ENCODE results near the gene GFY. TPM values are rescaled to one million over a fixed set of nuclear protein-coding genes. Genes with fewer than 3 reads are reported as not detected.

GFY gene
- total RNA-seq, 2 donors from 2014 or later: 0.18 TPM; not detected in 1

- Mint-ChIP-seq H3K9me3 (peaks cover 19% of the 10 kb centered on the region), H3K36me3 (ENCODE audit: low read depth) (no peaks in the 10 kb centered on the region), H3K4me1 (no peaks in the 10 kb centered on the region), H3K27me3 (ENCODE audit: insufficient read depth) (peaks cover 13% of the 10 kb centered on the region), H3K4me3 (no peak overlapping the region), H3K27ac (no peak overlapping the region)
- DNase-seq: no peak
- H3K4me3 ChIP-seq (ENCODE audit: low read length): no peak overlapping the region
- H3K27me3 ChIP-seq (ENCODE audit: control insufficient read depth, insufficient read depth, low read length, poor library complexity, severe bottlenecking): no peaks in the 10 kb centered on the region
- 72 to 97% methylated on average over 3 of the region's 5 CpGs for WGBS, 2 experiments (ENCODE audit: insufficient coverage in 1 of 2, insufficient read length in 1 of 2)
- no peaks in the 10 kb centered on the region for H3K4me1 ChIP-seq (ENCODE audit: control insufficient read depth, insufficient read depth, low read length)
- no peaks in the 10 kb centered on the region for H3K36me3 ChIP-seq (ENCODE audit: control insufficient read depth, insufficient read depth, low read length)
- peaks cover 10% of the 10 kb centered on the region for H3K9me3 ChIP-seq (ENCODE audit: control insufficient read depth, low read length)
- H3K27ac ChIP-seq (ENCODE audit: low read depth, low read length): no peak overlapping the region
- TF ChIP-seq CTCF (conservative IDR thresholded peaks at IDR 0.05): no peak
- no peak overlapping the region for H3K9ac ChIP-seq (ENCODE audit: extremely low read depth, low read length, poor library complexity, severe bottlenecking)
Observed at GRCh38 chr19:49382639-49383038, 42.5 kb upstream of the GFY start.

GRCh38 chr19:49383599-49383998, 41.6 kb upstream of the GFY start:
- H3K4me3 Mint-ChIP-seq: no peak overlapping the region
- peaks cover 20% of the 10 kb centered on the region for H3K27me3 Mint-ChIP-seq (ENCODE audit: insufficient read depth)
- no peak for DNase-seq
- Histone ChIP-seq H3K9ac (ENCODE audit: extremely low read depth, low read length, poor library complexity, severe bottlenecking) (no peak overlapping the region), H3K36me3 (ENCODE audit: control insufficient read depth, insufficient read depth, low read length) (no peaks in the 10 kb centered on the region), H3K4me3 (ENCODE audit: low read length) (no peak overlapping the region), H3K27me3 (ENCODE audit: control insufficient read depth, insufficient read depth, low read length, poor library complexity, severe bottlenecking) (no peaks in the 10 kb centered on the region), H3K4me1 (ENCODE audit: control insufficient read depth, insufficient read depth, low read length) (no peaks in the 10 kb centered on the region), H3K9me3 (ENCODE audit: control insufficient read depth, low read length) (peaks cover 10% of the 10 kb centered on the region), H3K27ac (ENCODE audit: low read depth, low read length) (no peak overlapping the region)
- H3K36me3 Mint-ChIP-seq (ENCODE audit: low read depth): no peaks in the 10 kb centered on the region
- H3K27ac Mint-ChIP-seq: no peak overlapping the region
- WGBS, 2 experiments (ENCODE audit: insufficient coverage in 1 of 2, insufficient read length in 1 of 2): no CpG with 5 or more reads among the region's 1 CpG
- no peaks in the 10 kb centered on the region for H3K4me1 Mint-ChIP-seq
- H3K9me3 Mint-ChIP-seq: peaks cover 20% of the 10 kb centered on the region
- no peak for TF ChIP-seq CTCF (conservative IDR thresholded peaks at IDR 0.05)

GRCh38 chr19:49387936-49388372, 37.2 kb upstream of the GFY start, which contains the start of gene KASH5:
KASH5 (plus strand) TSS chr19:49388249; CDS start chr19:49390884, 2,635 bp downstream.
- Mint-ChIP-seq H3K36me3 (ENCODE audit: low read depth) (no peaks in the 10 kb centered on the region), H3K4me3 (no peak within 1 kb of the TSS)
- peaks cover 6% of the 10 kb centered on the region for H3K27me3 ChIP-seq (ENCODE audit: control insufficient read depth, insufficient read depth, low read length, poor library complexity, severe bottlenecking)

More at GRCh38 chr19:49387936-49388372, 37.2 kb upstream of the GFY start, which contains the start of gene KASH5:
- TF ChIP-seq CTCF (conservative IDR thresholded peaks at IDR 0.05): no peak
- Mint-ChIP-seq H3K9me3 (peaks cover 6% of the 10 kb centered on the region), H3K4me1 (no peaks in the 10 kb centered on the region), H3K27me3 (ENCODE audit: insufficient read depth) (peaks cover 32% of the 10 kb centered on the region), H3K27ac (no peak within 1 kb of the TSS)
- H3K9me3 ChIP-seq (ENCODE audit: control insufficient read depth, low read length): no peaks in the 10 kb centered on the region
- no peak within 1 kb of the TSS for H3K9ac ChIP-seq (ENCODE audit: extremely low read depth, low read length, poor library complexity, severe bottlenecking)
- H3K36me3 ChIP-seq (ENCODE audit: control insufficient read depth, insufficient read depth, low read length): no peaks in the 10 kb centered on the region
- no peak within 1 kb of the TSS for H3K27ac ChIP-seq (ENCODE audit: low read depth, low read length)
- no peaks in the 10 kb centered on the region for H3K4me1 ChIP-seq (ENCODE audit: control insufficient read depth, insufficient read depth, low read length)
- no peak within 1 kb of the TSS for H3K4me3 ChIP-seq (ENCODE audit: low read length)
- 95% methylated on average over 30 to 40 of the region's 40 CpGs for WGBS, 2 experiments (ENCODE audit: insufficient coverage in 1 of 2, insufficient read length in 1 of 2)
- DNase-seq: no peak
